ENCODE measurements around the gene DPM1.

The DPM1 gene

GRCh38 chr20:50892394-50892793 lies 65.9 kb downstream of the DPM1 start:
- no peak for DNase-seq

GRCh38 chr20:50891138-50891537 lies 67.2 kb downstream of the DPM1 start:
- DNase-seq: no peak

- no peak for DNase-seq
Observed at GRCh38 chr20:50887576-50887975, 70.8 kb downstream of the DPM1 start.

- DNase-seq: no peak
Observed at GRCh38 chr20:50886184-50886790, 72.0 kb downstream of the DPM1 start.

DNA sequence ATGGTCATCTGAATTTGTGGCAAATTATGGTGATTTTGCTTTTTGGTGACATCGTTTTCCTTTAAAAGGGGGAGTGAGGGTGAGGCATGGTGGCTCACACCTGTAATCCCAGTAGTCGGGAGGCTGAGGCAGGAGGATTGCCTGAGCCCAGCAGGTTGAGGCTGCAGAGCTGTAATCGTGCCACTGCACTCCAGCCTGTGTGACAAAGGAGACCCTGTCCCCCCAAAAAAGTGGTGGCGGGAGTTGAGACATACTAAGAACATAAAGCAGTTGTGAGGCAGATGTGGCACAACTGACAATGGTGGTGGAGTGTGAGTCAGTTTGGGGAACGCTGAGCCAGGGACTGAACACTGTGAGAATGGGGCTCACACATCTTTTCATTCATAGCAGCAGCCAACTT lies 72.6 kb downstream of the DPM1 start:
- no peak for DNase-seq

DNA sequence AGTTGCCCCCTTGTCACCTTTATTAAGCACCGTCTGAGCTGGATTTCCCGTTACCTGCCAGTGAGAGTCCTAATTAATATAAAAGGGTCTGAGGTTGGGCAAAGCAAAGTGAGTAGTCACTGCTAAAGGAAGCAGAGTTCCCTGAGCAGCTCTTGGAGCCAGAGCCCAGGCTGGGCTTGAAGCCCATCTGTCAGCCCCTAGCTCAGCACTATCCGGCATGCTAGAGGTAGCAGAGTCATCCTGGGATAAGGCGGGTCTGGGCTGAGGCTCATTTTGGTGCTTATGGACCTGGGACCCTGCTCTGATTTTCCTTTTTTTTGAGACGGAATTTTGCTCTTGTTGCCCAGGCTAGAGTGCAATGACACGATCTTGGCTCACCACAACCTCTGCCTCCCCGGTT lies 73.3 kb downstream of the DPM1 start:
- DNase-seq: no peak
